Osteoblast (primary cell): ENCODE measurements around the gene BDKRB2. TPM values are rescaled to one million over a fixed set of nuclear protein-coding genes. Genes with fewer than 3 reads are reported as not detected.

ENCODE experiments used
- DNase-seq: peaks from one replicate; pipeline ENCODE4 v3.0.0; 2011; ENCODE audit warnings: low spot score, mixed read lengths; ENCODE audit not compliant: insufficient read length; ENCODE audit errors: missing footprints
- H2AFZ ChIP-seq: 2 replicates; pipeline ENCODE4 v1.6.0; 2011; ENCODE audit warnings: mild to moderate bottlenecking, low read length
- H3K27ac ChIP-seq: 2 replicates; pipeline ENCODE4 v1.5.1; 2011; ENCODE audit warnings: mild to moderate bottlenecking, low read depth, low read length, moderate library complexity
- H3K27me3 ChIP-seq: 2 replicates; pipeline ENCODE4 v1.6.0; 2012; ENCODE audit warnings: mild to moderate bottlenecking, control low read depth, inconsistent platforms, low read length, moderate library complexity; ENCODE audit not compliant: insufficient read depth
- H3K36me3 ChIP-seq: 2 replicates; pipeline ENCODE4 v1.5.1; 2011; ENCODE audit warnings: mild to moderate bottlenecking, low read length, control low read depth, moderate library complexity; ENCODE audit not compliant: insufficient read depth
- H3K4me1 ChIP-seq: 2 replicates; pipeline ENCODE4 v1.5.1; 2011; ENCODE audit warnings: mild to moderate bottlenecking, low read length, control low read depth, moderate library complexity; ENCODE audit not compliant: insufficient read depth
- H3K4me2 ChIP-seq: 2 replicates; pipeline ENCODE4 v1.6.0; 2011; ENCODE audit warnings: mild to moderate bottlenecking, low read length; ENCODE audit not compliant: insufficient read depth
- H3K4me3 ChIP-seq: fragments of 200-600 bp; sonication (generic); 3 replicates; pipeline ENCODE4 v1.5.1; 2012; ENCODE audit warnings: mild to moderate bottlenecking, low read length, inconsistent platforms; ENCODE audit not compliant: insufficient read depth
- H3K79me2 ChIP-seq: 2 replicates; pipeline ENCODE4 v1.6.0; 2012; ENCODE audit warnings: mild to moderate bottlenecking, low read length, control low read depth, inconsistent platforms; ENCODE audit not compliant: insufficient read depth
- H3K9me3 ChIP-seq: 2 replicates; pipeline ENCODE4 v1.5.1; 2011; ENCODE audit warnings: low read depth, low read length, control low read depth
- H4K20me1 ChIP-seq: 2 replicates; pipeline ENCODE4 v1.6.0; 2012; ENCODE audit warnings: mild to moderate bottlenecking, low read length, control low read depth; ENCODE audit not compliant: insufficient read depth
- CTCF ChIP-seq: IDR thresholded peaks from 2 replicates; pipeline ENCODE4 v1.5.1; 2011; ENCODE audit warnings: mild to moderate bottlenecking, low read depth, low read length, moderate library complexity; ENCODE audit errors: extremely low read depth
- total RNA-seq: library from RNA; depleted of rRNA; stranded (reverse); fragments of >200 nt; gene quantifications from 2 replicates; pipeline ENCODE4 v1.2.3, GENCODE V29; 2012

BDKRB2 gene
- total RNA-seq, 1 donor, result 7.6 TPM

GRCh38 chr14:96252323-96252998 lies 47.8 kb downstream of the BDKRB2 start:
- Histone ChIP-seq H3K4me2 (peak overlapping the region; percentile 37), H4K20me1 (no peaks in the 10 kb centered on the region), H3K36me3 (no peaks in the 10 kb centered on the region), H3K4me1 (peaks cover 66% of the 10 kb centered on the region), H3K27ac (peak overlapping the region; percentile 76), H2AFZ (no peak overlapping the region), H3K9me3 (no peaks in the 10 kb centered on the region), H3K27me3 (no peaks in the 10 kb centered on the region), H3K4me3 (no peak overlapping the region), H3K79me2 (peaks cover 7% of the 10 kb centered on the region)
- DNase-seq, result no peak
- TF ChIP-seq CTCF, result no peak

GRCh38 chr14:96252999-96253539 lies 48.4 kb downstream of the BDKRB2 start:
- Histone ChIP-seq H2AFZ (peak overlapping the region; percentile 46), H3K4me3 (no peak overlapping the region), H3K27me3 (no peaks in the 10 kb centered on the region), H3K4me1 (peaks cover 66% of the 10 kb centered on the region), H3K27ac (peak overlapping the region; percentile 76), H3K36me3 (no peaks in the 10 kb centered on the region), H3K4me2 (peak overlapping the region; percentile 37), H3K9me3 (no peaks in the 10 kb centered on the region), H3K79me2 (peaks cover 12% of the 10 kb centered on the region), H4K20me1 (no peaks in the 10 kb centered on the region)
- peak; percentile 93 for DNase-seq
- no peak for TF ChIP-seq CTCF

- H3K4me1 ChIP-seq, result peaks cover 51% of the 10 kb centered on the region
- no peaks in the 10 kb centered on the region for H3K27me3 ChIP-seq
- H3K36me3 ChIP-seq, result peaks cover 6% of the 10 kb centered on the region
- no peak overlapping the region for H3K4me2 ChIP-seq
- H3K9me3 ChIP-seq, result no peaks in the 10 kb centered on the region
- no peak for TF ChIP-seq CTCF
- H4K20me1 ChIP-seq, result no peaks in the 10 kb centered on the region
- H2AFZ ChIP-seq, result no peak overlapping the region
- H3K27ac ChIP-seq, result peak overlapping the region; percentile 97
- peaks cover 21% of the 10 kb centered on the region for H3K79me2 ChIP-seq
- DNase-seq, result no peak
- H3K4me3 ChIP-seq, result no peak overlapping the region
Measured at GRCh38 chr14:96254687-96255086, 50.0 kb downstream of the BDKRB2 start.

GRCh38 chr14:96255501-96256366 lies 51.1 kb downstream of the BDKRB2 start, which contains the start of gene BDKRB1:
TSS of gene BDKRB1 (plus strand) at chr14:96256210. CDS start at chr14:96263683, 7,473 bp downstream.
- Histone ChIP-seq H3K27ac (peak within 1 kb of the TSS; percentile 97), H3K4me2 (peak within 1 kb of the TSS; percentile 75), H2AFZ (peak within 1 kb of the TSS; percentile 35), H3K9me3 (no peaks in the 10 kb centered on the region), H3K27me3 (no peaks in the 10 kb centered on the region), H3K4me3 (peak within 1 kb of the TSS; percentile 59), H3K36me3 (peaks cover 7% of the 10 kb centered on the region), H4K20me1 (no peaks in the 10 kb centered on the region), H3K4me1 (peaks cover 56% of the 10 kb centered on the region), H3K79me2 (peaks cover 24% of the 10 kb centered on the region)
- peak; percentile 90 for DNase-seq
- no peak for TF ChIP-seq CTCF
